ENCODE data around the gene PARD6G. TPM values are rescaled to one million over a fixed set of nuclear protein-coding genes. Genes with fewer than 3 reads are reported as not detected.
"Not testable (repeated sequence)": the region's sequence is repeated elsewhere in the genome, so short reads cannot be mapped to it uniquely, and the experiment has no call there.

Gene PARD6G
- total RNA-seq, 1 experiment from 2014 or later = 3.9 TPM

DNA sequence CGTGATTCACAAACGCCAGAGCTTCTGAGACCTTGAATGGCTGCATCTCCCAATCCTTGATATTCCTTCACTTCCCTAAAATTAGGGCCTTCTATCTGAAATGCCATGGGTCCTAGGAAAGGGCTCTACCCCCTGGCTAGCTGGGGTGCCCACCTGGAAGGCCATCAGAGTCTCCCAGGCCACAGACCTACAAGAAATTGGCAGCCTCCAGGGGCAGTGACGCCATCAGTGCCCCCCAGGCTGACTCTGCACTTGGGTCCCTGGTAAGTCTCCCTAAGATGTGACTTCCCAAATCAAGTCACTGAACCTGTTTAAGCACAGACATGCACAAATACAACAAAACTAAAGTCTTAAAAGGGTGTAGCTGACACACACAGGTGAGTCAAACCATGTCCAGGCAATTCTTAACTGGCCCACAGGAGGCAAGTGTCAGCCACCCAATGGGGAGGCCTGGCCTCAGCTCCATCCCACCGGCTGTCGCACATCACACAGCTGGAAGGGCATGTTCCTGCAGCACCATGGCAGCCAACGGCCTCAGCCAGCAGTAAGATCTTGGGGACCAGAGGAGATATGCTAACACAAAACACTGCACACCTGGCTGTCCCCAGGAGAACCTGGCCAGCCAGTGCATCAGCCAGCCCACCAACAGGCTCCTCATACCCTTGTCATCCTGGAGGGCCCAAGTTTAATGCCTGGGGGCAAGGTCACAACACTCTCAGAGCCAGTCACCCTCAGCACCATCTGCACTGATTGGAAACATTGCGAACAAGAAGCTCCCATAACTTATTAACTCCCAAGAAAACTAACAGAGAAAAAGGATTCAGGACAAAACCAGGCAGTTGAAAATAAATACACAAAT is 5.2 kb downstream of the PARD6G start:
- no peak for DNase-seq (ENCODE audit: low read depth)

DNA sequence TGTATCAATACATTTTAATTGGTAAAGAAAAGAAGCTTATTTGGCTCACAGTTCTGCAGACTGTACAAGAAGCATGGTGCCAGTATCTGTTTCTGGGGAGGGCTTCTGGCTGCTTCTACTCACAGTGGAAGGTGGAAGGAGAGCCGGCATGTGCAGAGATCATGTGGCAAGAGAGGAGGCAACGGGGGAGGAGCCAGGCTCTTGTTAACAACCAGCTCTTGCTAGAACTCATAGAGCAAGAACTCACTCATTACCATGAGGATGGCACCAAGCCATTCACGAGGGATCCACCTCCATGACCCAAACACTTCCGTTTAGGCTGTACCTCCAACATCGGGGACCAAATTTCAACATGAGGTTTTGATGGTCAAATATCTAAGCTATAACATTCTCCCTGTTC is 7.5 kb downstream of the PARD6G start:
- no peak for DNase-seq (ENCODE audit: low read depth)

DNA sequence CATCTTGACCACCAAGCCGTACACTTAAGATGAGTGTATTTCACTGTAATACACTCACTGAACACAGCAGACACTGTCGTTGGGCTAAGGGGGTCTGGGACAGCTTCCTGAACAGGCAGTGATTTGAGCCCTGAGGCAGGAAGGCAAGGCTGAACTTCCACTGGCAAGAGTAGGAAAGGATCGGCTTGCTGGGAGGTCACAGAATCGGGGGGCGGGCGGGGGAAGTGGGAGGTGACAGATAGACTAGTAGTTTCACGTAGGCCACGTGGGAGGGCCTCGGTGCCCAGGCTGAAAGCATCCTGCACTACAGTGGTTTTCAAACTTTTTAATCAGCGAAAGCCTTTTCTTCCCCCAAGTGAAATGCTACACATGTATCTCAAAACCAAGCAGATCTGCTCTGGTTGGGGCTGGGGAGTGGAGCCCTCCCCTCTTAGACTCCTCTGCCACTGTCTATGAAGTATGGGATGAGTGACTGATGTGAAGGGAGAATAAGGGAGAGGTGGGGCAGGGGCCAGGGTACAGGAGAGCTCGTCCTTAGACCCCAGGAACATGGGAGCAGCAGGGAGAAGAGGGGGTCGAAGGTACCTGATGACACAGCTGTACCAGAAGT is 8.6 kb downstream of the PARD6G start:
- DNase-seq (ENCODE audit: low read depth) = no peak

DNA sequence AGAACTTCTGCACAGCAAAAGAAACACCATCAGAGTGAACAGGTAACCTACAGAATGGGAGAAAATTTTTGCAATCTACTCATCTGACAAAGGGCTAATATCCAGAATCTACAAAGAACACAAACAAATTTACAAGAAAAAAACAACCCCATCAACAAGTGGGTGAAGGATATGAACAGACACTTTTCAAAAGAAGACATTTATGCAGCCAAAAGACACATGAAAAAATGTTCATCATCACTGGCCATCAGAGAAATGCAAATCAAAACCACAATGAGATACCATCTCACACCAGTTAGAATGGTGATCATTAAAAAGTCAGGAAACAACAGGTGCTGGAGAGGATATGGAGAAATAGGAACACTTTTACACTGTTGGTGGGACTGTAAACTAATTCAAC is 9.8 kb downstream of the PARD6G start:
- DNase-seq (ENCODE audit: low read depth) = not testable (repeated sequence)

DNA sequence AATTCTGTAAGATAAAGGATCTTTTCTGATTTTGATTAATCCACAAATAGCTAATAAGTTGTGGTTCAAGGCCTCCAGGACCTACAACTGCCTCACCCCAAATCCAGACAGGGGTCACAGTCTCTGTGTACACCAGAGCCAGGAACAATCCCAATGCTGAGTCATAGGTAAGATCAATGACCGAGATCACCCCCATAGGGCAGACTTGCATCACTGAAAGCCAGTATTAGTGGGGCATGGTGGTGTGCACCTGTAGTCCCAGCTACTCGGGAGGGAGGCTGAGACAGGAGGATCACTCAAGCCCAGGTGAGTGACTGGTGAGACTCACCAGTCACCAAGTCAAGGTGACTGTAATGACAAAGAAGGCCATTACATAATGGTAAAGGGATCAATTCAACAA is 12.9 kb downstream of the PARD6G start:
- DNase-seq (ENCODE audit: low read depth) = no peak

DNA sequence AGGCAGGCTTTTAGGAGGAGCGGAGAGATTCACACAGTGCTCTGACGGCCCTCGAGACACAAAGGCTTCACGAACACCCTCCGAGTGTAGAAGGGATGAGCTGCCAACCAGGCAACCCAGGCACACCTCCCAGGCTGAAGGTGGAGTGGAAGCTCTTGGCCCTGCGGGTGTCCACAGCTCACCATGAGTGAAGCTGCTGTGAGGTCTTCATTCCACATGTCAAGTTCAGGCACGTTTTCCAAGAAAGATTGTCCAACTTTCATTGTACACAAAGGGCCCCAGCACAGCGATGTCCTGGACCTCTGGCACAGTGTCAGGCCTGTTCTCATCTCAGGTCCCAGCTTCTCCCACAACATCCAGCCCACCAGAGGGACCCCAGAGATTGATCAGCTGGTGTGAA is 13.4 kb downstream of the PARD6G start:
- DNase-seq (ENCODE audit: low read depth) = no peak

DNA sequence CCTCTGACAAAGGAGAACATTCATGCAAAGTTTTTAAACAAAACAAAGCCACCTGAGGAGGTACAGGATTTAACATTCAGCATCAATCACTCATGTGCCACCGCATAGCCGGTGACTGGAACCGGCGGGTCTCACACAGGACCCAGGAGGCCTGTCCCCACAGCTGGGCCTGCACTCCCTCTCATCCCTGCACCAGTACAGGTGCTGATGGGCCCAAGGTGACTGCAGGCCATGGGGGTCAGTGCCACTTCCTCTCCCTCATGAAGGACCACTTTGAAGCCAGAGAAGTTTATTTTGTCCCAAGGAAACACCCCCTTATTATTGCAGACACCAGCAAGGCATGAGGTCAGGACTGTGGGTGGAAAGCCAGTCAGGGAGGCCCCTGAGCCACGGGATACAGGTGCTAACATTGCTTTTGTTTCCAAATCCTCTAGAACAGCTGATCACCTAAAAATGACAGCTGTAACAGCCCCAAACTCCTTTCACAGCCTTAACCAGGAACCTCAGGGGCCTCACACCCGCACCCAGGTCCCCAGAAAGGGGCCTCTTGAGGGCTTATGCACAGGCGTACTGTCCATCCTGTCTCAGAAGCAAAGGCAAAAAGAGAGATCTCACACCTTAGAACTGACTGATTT is 14.0 kb downstream of the PARD6G start:
- DNase-seq (ENCODE audit: low read depth) = no peak

DNA sequence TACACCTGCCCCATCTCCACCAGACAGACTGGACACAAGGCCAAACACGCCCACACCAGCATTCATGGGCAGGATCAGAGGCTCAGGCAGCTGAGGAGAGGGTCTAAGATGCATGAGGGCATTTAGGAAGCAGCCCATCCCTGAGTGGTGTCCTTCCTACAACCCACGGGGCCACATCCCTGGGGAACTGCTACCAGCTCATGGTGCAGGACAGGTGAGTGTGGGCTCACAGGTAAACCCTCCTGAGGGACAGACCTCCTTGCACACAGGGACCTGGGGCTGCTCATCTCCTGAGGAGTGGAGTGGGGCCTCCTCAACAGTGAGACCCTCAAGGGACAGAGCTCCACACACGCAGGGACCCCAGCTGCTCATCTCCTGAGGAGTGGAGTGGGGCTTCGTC is 14.6 kb downstream of the PARD6G start:
- DNase-seq (ENCODE audit: low read depth) = no peak

DNA sequence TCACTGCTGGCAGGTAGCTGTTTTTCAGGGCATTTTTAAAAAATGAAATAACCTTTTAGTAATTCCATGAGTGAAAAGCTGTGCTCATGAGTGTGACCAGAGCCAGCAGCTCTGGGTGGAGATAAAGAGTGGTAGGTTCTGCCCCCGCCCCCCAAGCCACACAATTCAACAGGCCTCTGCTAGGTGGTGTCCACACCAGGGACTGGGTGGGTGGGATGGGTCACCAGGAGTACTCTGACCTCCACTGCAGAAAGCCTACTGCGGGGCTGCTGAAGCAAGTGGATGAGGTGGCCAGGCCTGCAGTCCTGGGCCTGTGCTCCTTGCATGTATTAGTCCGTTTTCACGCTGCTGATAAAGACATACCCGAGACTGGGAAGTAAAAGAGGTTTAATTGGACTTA is 15.3 kb downstream of the PARD6G start:
- no peak for DNase-seq (ENCODE audit: low read depth)

DNA sequence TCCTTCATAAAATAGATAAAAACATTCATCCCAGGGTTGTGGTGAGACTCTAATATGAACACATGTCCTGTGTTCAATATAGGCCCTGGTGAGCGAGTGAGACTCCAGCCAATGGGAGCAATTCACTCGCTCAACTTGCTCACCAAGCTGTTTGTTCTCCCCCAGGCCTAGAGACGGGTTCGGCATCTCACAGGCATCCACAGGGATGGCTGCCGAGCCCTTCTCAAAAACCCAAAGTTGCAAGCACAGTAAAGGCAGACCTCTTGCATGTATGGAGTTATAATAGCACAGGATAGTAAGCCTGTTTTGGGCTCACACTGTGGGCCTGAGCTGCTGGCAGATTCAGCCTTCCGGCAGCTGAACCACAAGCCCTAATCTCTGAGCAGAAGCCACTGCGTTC is 15.7 kb downstream of the PARD6G start:
- DNase-seq (ENCODE audit: low read depth) = no peak

DNA sequence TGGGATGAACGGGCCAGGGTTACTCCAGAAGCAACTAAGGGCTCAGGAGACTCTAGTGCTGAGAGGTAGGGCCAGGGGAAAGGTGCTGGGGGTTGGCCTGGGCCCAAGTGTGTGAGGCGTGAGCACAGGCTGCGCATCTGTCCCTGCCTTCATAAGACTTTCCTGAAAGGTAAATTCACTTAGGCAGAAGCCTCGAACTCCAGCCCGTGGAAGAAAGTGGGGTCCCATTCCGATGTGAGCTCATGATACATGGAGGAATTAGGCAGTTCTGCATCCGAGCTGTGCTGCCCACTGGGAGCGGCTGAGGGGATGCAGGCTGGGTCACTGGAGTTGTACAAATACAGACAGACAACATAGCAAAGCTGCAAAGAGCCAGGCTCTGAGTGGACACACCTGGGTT is 16.2 kb downstream of the PARD6G start:
- no peak for DNase-seq (ENCODE audit: low read depth)

DNA sequence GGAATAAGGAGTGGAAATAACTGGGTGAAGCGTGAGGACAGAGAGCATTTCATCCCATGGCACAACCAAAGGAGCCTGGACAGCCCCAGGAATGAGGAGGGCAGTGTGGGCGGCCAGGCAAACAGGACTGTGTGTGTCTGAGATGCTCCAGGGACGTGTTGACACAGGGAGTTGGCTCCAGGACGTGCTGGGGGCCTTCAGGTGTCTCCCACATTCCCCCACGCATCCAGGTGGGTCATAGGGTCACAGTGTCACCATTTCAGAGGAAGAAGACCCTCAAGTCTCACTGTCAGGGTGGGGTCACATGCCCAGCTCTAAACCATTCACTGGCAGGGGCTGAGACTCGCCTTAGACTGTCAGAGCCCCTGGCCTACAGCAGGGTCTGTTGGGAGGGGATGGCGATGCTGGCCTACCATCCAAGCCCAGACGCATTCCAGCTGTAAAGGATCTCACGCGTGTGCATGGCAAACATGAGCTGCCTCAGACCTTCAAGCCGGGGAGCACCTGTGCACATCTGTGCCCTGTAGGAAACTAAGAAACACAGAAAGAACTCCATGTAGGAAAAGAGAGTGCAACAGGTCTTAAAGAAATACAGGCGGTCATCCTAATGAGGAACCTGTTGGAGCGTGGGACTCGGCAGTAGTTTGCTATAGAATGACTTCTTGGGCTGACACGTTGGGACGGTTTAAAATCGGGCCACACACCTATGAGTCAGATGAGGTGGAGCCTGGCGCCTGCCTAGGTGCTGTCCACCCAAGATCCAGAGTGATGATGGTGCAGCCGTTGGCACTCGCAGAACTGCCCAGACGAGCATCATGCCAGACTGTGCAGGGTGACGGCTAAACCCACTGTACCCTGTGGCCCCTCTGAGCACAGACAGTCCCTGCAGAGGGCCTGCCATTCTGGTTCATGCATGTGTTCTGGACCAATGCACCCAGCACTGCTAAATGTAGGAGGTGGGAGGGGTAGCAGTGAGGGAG is 17.3 kb downstream of the PARD6G start:
- no peak for DNase-seq (ENCODE audit: low read depth)

DNA sequence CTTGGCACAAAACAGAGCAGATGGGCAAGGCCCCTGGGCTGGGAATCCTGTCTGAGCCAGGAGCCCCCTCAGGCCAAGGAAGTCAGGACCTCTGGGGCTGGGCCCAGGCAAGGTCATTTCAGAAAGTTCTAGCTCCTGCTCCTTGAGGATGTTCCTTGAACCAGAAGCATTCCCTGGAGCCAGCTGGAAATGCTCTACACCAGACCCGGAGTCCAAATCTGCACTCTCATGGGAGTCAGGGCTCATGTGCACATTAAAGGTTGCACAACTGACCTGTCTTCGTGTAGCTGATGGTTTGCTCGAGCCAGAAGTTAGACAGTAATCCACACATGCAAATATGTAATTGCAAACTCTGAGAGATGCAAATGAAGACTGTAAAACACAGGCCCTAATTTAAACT is 18.0 kb downstream of the PARD6G start:
- no peak for DNase-seq (ENCODE audit: low read depth)

DNA sequence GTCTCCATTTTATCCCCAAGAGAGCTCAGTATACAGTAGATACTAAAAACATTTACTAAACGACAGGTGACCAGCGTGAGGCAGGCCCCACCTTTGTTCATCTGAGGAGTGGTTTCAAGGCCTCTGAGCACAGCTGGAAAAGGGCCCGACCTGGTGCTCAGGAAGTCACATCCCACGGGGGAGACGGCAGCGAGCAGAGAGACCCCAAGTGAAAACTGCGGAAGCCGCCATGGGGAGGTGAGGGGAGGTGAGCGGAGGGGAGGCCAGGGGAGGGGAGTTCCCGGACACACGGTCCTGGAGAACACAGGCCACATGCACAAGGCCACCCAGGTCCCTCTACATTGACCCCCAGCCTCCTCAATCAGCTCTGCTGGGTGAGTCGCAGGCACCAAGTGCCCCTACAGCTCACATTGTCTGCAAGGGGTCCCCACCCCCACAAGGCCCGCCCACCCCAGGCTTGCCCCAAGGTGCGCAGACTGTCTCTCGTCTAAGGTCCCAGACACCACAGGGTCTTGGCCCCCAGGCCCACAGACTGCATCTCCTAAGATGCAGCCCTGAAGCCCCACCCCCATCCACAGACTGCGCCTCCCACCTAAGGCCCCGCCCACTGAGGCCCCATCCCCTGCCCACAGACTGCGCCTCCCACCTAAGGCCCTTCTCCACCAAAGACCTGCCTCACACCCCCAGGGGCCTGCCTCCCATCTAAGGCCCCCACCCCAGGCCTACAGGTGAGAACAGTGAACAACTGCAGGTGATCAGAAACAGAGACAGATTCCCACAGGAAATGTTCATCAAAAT is 19.1 kb downstream of the PARD6G start:
- DNase-seq (ENCODE audit: low read depth) = no peak

DNA sequence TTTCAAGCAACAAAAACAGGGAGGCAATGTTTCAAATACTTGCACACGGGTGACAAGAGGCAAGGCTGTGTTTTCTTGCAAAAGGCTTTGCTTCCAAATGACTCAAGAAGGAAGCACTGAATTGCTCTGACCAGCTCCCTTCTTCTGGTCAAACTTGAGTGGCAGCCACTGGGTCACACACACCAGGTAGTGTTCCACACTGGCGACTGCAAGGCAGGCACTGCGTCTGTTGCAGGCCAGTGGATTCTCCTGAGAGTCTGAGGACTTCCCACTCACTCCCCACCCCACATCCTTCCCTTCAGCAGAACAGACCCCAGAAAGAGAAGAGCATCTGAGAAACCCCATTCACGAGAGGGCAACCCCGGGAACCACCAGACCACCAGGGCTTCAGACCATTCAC is 19.8 kb downstream of the PARD6G start:
- DNase-seq (ENCODE audit: low read depth) = no peak

DNA sequence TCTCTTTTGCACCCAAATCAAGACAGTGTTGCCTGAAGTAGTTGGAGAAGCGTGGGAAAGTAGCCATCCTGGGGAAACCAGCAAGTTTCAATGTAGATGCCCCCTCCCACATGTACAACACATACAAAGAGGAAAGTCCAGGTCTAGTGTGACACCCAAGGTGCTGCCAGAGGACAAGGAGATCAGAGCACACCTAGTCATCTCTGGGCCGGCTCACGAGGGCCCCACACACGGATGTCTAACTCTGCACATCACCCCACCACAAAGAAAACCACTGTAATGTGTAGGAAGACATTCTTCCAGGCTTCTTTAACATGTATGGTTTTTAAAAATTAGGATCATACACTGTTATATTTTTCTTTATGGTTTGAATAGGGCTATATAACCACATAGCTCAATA is 21.6 kb downstream of the PARD6G start:
- no peak for DNase-seq (ENCODE audit: low read depth)

DNA sequence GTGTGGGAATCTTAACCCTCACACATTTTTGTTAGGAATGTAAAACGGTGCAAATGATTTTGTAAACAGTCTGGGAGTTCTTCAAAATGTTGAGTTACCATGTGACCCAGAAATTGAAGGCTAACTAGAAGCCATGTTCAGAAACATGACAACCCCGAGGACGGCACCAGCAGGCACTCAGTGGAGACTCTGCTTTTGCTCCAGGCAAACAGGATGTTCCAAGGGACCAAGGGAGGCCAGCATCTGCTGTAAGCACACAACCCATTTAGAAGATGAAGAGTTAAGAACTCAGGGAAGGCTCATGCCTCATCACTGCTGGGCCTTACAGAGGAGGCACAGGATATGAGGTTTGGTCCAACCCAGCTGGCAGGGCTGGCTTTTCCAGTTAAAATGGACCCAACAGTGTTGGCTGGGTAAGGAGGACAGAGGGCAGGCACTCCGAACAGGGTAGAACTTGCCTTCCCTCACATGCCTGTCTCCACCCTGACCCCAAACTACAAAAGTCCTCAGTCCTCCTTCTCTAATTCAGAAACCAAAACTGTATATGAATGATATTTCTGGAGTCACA is 23.6 kb downstream of the PARD6G start:
- DNase-seq (ENCODE audit: low read depth) = no peak

DNA sequence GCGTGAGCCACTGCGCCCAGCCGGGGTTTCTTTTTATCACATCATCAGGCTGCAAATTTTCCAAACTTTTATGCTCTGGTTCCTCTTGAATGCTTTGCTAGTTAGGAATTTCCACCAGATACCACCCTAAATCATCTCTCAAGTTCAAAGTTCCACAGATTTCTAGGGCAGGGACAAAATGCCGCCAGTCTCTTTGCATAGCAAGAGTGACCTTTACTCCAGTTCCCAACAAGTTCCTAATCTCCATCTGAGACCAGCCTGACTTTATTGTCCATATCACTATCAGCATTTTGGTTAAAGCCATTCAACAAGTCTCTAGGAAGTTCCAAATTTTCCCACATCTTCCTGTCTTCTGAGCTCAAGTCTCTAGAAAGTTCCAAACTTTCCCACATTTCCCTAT is 27.8 kb downstream of the PARD6G start:
- not testable (repeated sequence) for DNase-seq (ENCODE audit: low read depth)

DNA sequence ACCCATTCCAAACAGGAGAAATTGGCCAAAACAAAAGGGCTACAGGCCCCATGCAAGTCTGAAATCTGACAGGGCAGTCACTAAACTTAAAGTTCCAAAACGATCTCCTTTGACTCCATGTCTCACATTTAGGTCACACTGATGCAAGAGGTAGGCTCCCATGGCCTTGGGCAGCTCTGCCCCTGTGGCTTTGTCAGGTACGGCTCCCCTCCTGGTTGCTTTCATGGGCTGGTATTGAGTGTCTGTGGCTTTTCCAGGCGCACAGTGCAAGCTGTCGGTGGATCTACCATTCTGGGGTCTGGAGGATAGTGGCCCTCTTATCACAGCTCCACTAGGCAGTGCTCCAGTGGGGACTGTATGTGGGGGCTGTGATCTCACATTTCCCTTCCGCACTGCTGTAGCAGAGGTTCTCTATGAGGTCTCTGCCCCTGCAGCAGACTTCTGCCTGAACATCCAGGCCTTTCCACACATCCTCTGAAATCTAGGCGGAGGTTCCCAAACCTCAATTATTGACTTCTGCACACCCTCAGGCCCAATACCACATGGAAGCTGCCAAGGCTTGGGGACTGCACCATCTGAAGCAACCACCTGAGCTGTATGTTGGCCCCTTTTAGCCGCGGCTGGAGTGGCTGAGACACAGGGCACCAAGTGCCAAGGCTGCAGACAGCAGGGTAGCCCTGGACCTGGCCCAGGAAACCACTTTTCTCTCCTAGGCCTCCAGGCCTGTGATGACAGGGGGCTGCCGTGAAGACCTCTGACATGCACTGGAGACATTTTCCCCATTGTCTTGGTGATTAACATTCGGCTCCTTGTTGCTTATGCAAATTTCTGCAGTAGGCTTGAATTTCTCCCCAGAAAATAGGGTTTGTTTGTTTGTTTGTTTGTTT is 28.7 kb downstream of the PARD6G start:
- DNase-seq (ENCODE audit: low read depth) = no peak

Data from HT1080 (cell line).